HepG2 (cell line): ENCODE measurements around the gene KLKB1. TPM values are rescaled to one million over a fixed set of nuclear protein-coding genes. Genes with fewer than 3 reads are reported as not detected.

Source experiments
- DR1 ChIP-seq: sonication (generic); formaldehyde crosslinking; IDR thresholded peaks from 2 replicates; pipeline ENCODE4 v1.8.0; 2021; ENCODE audit warnings: mild to moderate bottlenecking, missing genetic modification reagents, inconsistent platforms
- ERF ChIP-seq: IDR thresholded peaks from 2 replicates; pipeline ENCODE4 v1.6.1; 2018; ENCODE audit warnings: missing biosample characterization, missing genetic modification reagents
- ETV6 ChIP-seq: sonication (generic); formaldehyde crosslinking; conservative IDR thresholded peaks from 2 replicates; pipeline ENCODE4 v1.4.0; 2020; ENCODE audit warnings: missing genetic modification reagents
- HNF4A ChIP-seq: sonication (generic); formaldehyde crosslinking; IDR thresholded peaks from 2 replicates; pipeline ENCODE4 v1.4.0; 2020; ENCODE audit warnings: missing genetic modification reagents
- HNRNPUL1 ChIP-seq: fragments of 200-400 bp; formaldehyde crosslinking; IDR thresholded peaks from 2 replicates; pipeline ENCODE4 v1.6.1; 2017; ENCODE audit warnings: low read depth, mild to moderate bottlenecking, low read length, moderate library complexity
- ISL2 ChIP-seq: sonication (generic); formaldehyde crosslinking; IDR thresholded peaks from 2 replicates; pipeline ENCODE4 v1.5.0; 2020; ENCODE audit warnings: missing genetic modification reagents
- NAIF1 ChIP-seq: sonication (generic); formaldehyde crosslinking; IDR thresholded peaks from 2 replicates; pipeline ENCODE4 v1.5.0; 2020; ENCODE audit warnings: mild to moderate bottlenecking, missing genetic modification reagents, borderline replicate concordance
- POLR2AphosphoS2 ChIP-seq: IDR thresholded peaks from 2 replicates; pipeline ENCODE4 v1.6.1; 2011; ENCODE audit warnings: low read depth, low read length, improper control_type of control experiment
- SRSF4 ChIP-seq: fragments of 200-400 bp; formaldehyde crosslinking; IDR thresholded peaks from one replicate; pipeline ENCODE4 v1.6.1; 2018; ENCODE audit warnings: mild to moderate bottlenecking, low read depth, low read length, moderate library complexity; ENCODE audit not compliant: poor library complexity, severe bottlenecking
- SYNCRIP ChIP-seq: fragments of 200-400 bp; formaldehyde crosslinking; IDR thresholded peaks from 2 replicates; pipeline ENCODE4 v1.6.1; 2018; ENCODE audit warnings: mild to moderate bottlenecking, low read depth, low read length; ENCODE audit not compliant: insufficient read depth
- TEAD2 ChIP-seq: sonication (generic); formaldehyde crosslinking; IDR thresholded peaks from 2 replicates; pipeline ENCODE4 v1.9.0; 2021; ENCODE audit warnings: missing genetic modification reagents
- ZFP36 ChIP-seq: fragments of 150-350 bp; IDR thresholded peaks from 2 replicates; pipeline ENCODE4 v1.6.1; 2018; ENCODE audit warnings: borderline replicate concordance, low read length, low read depth; ENCODE audit not compliant: partially characterized antibody
- ZNF3 ChIP-seq: IDR thresholded peaks from 2 replicates; pipeline ENCODE4 v1.7.0; 2017; ENCODE audit warnings: inconsistent platforms
- ZNF460 ChIP-seq: sonication (generic); formaldehyde crosslinking; IDR thresholded peaks from 2 replicates; pipeline ENCODE4 v1.5.1; 2020; ENCODE audit warnings: missing genetic modification reagents, mild to moderate bottlenecking, borderline replicate concordance
- ZNF605 ChIP-seq: sonication (generic); formaldehyde crosslinking; IDR thresholded peaks from 2 replicates; pipeline ENCODE4 v1.8.0; 2022; ENCODE audit warnings: mild to moderate bottlenecking, missing genetic modification reagents
- ZNF747 ChIP-seq: sonication (generic); formaldehyde crosslinking; IDR thresholded peaks from 2 replicates; pipeline ENCODE4 v1.8.1; 2023; ENCODE audit warnings: missing genetic modification reagents, mild to moderate bottlenecking, borderline replicate concordance
- ZNF773 ChIP-seq: sonication (generic); formaldehyde crosslinking; IDR thresholded peaks from 2 replicates; pipeline ENCODE4 v1.4.0; 2020; ENCODE audit warnings: missing genetic modification reagents, borderline replicate concordance
- polyA plus RNA-seq, 8 experiments: library from polyadenylated mRNA; depleted of rRNA in 3 of 8; stranded (reverse) in 7 of 8; unstranded in 1 of 8; fragments of >200 nt; fragmentation: Illumina TruSeq in 4 of 8; extraction: Trizol in 4 of 8; gene quantifications; 2 replicates each; pipeline versions ENCODE4 v1.2.1 to v1.2.3, GENCODE V29; 2011 to 2016; ENCODE audit warnings: low read depth in 4 of 8, missing spikeins in 1 of 8, mixed read lengths in 1 of 8; ENCODE audit not compliant: insufficient read depth in 1 of 8
- total RNA-seq, 5 experiments: library from RNA; depleted of rRNA; stranded (reverse); fragments of >200 nt; fragmentation: Illumina TruSeq; extraction: Trizol; gene quantifications; 2 replicates each; pipeline ENCODE4 v1.2.3, GENCODE V29; 2016; ENCODE audit warnings: low read depth in 1 of 5
- TF ChIP-seq, protein P1 (sequence below): sonication (generic); formaldehyde crosslinking; IDR thresholded peaks from 2 replicates; pipeline ENCODE4 v1.8.1; 2023; ENCODE audit warnings: mild to moderate bottlenecking, missing genetic modification reagents
- TF ChIP-seq, protein P2 (sequence below): sonication (generic); formaldehyde crosslinking; IDR thresholded peaks from 2 replicates; pipeline ENCODE4 v1.5.0; 2020; ENCODE audit warnings: mild to moderate bottlenecking, missing genetic modification reagents, moderate library complexity
- TF ChIP-seq, protein P3 (sequence below): sonication (generic); formaldehyde crosslinking; IDR thresholded peaks from 2 replicates; pipeline ENCODE4 v1.4.0; 2020; ENCODE audit warnings: missing genetic modification reagents

Gene KLKB1
- total and polyA plus RNA-seq, 2 of the 13 experiments (the other 11 are each of a cell fraction or from before 2014, with no cell fraction given) = 0.26 to 0.49 TPM

DNA sequence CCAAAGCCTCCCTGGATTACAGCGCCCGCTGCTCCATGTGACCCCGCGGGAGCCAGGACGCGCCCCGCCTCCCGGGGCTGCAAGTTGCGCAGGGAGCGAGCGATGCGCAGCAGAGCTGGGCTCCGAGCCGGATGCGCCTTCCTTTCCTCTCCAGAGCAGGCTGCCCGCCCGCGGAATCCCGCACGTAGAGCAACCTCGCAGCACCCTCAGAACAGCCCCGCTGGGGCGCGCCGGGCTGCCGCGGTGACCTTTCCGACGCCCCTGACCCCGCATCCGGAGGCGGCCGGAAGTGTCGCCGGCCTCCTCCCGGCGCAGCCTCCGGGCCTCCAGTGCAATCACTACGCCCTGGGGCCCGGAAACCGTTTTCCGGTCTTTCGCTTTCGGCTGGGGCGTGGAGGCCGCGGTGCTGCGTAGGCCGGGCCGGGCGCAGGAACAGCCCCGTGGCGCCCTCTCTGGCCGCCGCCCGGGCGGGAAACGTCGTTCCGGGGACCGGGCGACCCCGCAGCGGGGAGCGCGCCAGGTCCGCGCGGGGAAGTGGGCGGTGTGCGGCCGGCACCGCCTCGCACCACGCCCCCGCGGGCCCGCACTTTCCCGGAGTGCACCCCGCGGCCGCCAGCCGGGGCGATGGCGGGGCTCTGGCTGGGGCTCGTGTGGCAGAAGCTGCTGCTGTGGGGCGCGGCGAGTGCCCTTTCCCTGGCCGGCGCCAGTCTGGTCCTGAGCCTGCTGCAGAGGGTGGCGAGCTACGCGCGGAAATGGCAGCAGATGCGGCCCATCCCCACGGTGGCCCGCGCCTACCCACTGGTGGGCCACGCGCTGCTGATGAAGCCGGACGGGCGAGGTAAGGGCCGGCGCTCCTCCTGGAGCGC, 35.9 kb upstream of the KLKB1 start, which contains the start of gene CYP4V2 (continued):
- TF ChIP-seq, protein P1, sequence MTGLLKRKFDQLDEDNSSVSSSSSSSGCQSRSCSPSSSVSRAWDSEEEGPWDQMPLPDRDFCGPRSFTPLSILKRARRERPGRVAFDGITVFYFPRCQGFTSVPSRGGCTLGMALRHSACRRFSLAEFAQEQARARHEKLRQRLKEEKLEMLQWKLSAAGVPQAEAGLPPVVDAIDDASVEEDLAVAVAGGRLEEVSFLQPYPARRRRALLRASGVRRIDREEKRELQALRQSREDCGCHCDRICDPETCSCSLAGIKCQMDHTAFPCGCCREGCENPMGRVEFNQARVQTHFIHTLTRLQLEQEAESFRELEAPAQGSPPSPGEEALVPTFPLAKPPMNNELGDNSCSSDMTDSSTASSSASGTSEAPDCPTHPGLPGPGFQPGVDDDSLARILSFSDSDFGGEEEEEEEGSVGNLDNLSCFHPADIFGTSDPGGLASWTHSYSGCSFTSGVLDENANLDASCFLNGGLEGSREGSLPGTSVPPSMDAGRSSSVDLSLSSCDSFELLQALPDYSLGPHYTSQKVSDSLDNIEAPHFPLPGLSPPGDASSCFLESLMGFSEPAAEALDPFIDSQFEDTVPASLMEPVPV (CRISPR knock-in tag) = no peak
- TF ChIP-seq DR1 (CRISPR knock-in tag) (peak; percentile 52; the same call in 1 of the 2 replicates), TEAD2 (CRISPR knock-in tag) (no peak), HNRNPUL1 (peak; percentile 47; the same call in 1 of the 2 replicates), SRSF4 (no peak), ZNF605 (CRISPR knock-in tag) (peak; percentile 77; the same call in 1 of the 2 replicates), POLR2AphosphoS2 (no peak), ZNF460 (peak; percentile 9; the same call in 1 of the 2 replicates), ETV6 (CRISPR knock-in tag) (peak; percentile 59; the same call in 1 of the 2 replicates), HNF4A (CRISPR knock-in tag) (peak; percentile 40; the same call in 1 of the 2 replicates), ZNF747 (CRISPR knock-in tag) (peak; percentile 89), ERF (CRISPR knock-in tag) (0 out of 2 replicates have a peak, but pooled peaks have one; percentile 39), NAIF1 (CRISPR knock-in tag) (peak; percentile 45; the same call in 1 of the 2 replicates), ZNF773 (CRISPR knock-in tag) (peak; percentile 16; the same call in 1 of the 2 replicates), ZFP36 (no peak), ZNF3 (no peak; the same call in 1 of the 2 replicates), ISL2 (CRISPR knock-in tag) (peak; percentile 80), SYNCRIP (no peak)
- TF ChIP-seq, protein P2, sequence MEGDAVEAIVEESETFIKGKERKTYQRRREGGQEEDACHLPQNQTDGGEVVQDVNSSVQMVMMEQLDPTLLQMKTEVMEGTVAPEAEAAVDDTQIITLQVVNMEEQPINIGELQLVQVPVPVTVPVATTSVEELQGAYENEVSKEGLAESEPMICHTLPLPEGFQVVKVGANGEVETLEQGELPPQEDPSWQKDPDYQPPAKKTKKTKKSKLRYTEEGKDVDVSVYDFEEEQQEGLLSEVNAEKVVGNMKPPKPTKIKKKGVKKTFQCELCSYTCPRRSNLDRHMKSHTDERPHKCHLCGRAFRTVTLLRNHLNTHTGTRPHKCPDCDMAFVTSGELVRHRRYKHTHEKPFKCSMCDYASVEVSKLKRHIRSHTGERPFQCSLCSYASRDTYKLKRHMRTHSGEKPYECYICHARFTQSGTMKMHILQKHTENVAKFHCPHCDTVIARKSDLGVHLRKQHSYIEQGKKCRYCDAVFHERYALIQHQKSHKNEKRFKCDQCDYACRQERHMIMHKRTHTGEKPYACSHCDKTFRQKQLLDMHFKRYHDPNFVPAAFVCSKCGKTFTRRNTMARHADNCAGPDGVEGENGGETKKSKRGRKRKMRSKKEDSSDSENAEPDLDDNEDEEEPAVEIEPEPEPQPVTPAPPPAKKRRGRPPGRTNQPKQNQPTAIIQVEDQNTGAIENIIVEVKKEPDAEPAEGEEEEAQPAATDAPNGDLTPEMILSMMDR (CRISPR knock-in tag) = peak; percentile 57
- TF ChIP-seq, protein P3, sequence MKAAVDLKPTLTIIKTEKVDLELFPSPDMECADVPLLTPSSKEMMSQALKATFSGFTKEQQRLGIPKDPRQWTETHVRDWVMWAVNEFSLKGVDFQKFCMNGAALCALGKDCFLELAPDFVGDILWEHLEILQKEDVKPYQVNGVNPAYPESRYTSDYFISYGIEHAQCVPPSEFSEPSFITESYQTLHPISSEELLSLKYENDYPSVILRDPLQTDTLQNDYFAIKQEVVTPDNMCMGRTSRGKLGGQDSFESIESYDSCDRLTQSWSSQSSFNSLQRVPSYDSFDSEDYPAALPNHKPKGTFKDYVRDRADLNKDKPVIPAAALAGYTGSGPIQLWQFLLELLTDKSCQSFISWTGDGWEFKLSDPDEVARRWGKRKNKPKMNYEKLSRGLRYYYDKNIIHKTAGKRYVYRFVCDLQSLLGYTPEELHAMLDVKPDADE = no peak
